Mucosa of stomach (tissue), 1 donor: ENCODE measurements around the gene SRSF7.
"Not testable (repeated sequence)": the region's sequence is repeated elsewhere in the genome, so short reads cannot be mapped to it uniquely, and the experiment has no call there.

Experiments used
- H3K27me3 ChIP-seq: one replicate; pipeline ENCODE4 v1.7.0; 2013; ENCODE audit warnings: mild to moderate bottlenecking, low read length; ENCODE audit not compliant: control insufficient read depth, insufficient read depth
- H3K36me3 ChIP-seq: one replicate; pipeline ENCODE4 v1.7.0; 2013; ENCODE audit warnings: low read length; ENCODE audit not compliant: control insufficient read depth, insufficient read depth
- H3K4me1 ChIP-seq: one replicate; pipeline ENCODE4 v1.7.0; 2013; ENCODE audit warnings: mild to moderate bottlenecking, low read length; ENCODE audit not compliant: control insufficient read depth, insufficient read depth
- H3K4me3 ChIP-seq: one replicate; pipeline ENCODE4 v1.7.0; 2013; ENCODE audit warnings: low read length
- H3K9ac ChIP-seq: one replicate; pipeline ENCODE4 v1.7.0; 2013; ENCODE audit warnings: mild to moderate bottlenecking, low read length, moderate library complexity
- H3K9me3 ChIP-seq: one replicate; pipeline ENCODE4 v1.7.0; 2013; ENCODE audit warnings: mild to moderate bottlenecking, low read length, moderate library complexity; ENCODE audit not compliant: control insufficient read depth
- donor health status: Pancreatic carcinoma.

SRSF7 gene

DNA sequence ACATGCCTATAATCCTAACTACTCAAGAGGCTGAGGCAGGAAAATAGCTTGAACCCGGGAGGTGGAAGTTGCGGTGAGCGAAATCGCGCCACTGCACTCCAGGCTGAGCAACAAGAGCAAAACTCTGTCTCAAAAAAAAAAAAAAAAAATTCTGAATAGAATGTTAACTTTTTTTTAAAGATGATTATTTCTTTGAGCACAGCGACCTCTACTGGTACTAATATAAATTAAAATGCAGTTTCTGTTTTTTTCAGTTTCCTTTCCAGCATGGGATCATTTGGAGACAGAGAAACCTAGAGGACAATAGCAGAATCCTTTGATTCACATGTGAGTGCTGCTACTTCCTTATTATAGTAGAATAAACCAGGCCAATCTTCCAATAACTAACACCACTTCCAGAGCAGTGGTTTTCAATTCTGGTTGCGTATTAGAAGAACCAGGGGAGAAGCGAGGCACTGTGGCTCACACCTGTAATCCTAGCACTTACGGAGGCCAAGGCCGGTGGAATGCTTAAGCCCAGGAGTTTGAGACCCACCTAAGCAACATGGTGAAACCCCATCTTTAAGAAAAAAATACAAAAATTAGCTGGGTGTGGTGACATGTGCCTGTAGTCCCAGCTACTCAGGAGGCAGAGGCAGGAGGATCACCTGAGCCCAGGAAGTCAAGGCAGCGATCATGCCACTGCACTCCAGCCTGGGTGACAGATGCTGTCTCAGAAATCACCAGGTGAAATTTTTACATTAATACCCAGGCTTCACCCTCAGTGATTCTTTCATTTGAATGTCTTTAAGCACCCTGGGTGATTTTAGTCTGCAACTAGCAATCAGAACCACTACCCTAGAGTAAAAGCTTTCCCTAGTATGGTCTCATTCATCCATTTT lies 10.1 kb downstream of the SRSF7 start:
- Histone ChIP-seq H3K36me3 (no peaks in the 10 kb centered on the region), H3K27me3 (no peaks in the 10 kb centered on the region), H3K9ac (no peak overlapping the region), H3K9me3 (no peaks in the 10 kb centered on the region), H3K4me1 (peaks cover 3% of the 10 kb centered on the region), H3K4me3 (no peak overlapping the region)

DNA sequence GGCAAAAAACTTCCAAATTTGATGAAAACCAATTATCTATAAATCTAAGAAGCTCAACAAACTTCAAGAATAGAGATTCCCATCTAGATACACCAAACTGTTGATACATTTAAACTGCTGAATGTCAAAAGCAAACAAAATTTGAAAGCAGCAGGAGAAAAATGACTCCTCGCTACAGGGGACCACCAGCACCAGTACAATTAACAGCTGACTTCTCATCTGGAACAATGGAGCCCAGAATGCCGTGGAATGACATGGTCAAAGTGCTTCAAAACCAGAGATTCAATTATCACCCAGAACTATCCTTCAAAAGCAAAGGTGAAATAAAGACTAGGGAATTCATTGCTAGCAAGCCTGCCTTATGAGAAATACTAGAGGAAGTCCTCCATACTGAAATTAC lies 11.6 kb downstream of the SRSF7 start:
- H3K9me3 ChIP-seq: no peaks in the 10 kb centered on the region
- H3K36me3 ChIP-seq: no peaks in the 10 kb centered on the region
- H3K4me1 ChIP-seq: no peaks in the 10 kb centered on the region
- H3K9ac ChIP-seq: no peak overlapping the region
- H3K4me3 ChIP-seq: no peak overlapping the region
- H3K27me3 ChIP-seq: no peaks in the 10 kb centered on the region

DNA sequence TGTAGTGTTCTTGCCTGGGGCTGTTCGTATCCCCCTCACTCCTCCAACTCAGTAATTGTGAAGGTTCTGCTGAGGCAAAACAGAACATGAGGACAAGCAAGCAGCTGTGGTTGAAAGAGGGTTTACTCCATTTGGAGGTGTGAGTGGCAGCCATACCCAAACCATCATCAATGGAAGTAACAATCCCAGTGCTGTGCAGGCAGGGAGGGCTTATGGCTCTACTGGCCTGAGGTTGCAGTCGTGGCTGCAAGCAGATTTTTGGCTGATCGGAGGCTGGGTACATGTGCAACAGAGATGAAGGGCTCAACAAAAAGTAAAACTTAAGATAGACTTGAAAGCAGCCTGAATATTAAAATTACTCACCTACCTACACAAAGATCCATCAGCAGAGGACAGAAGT lies 13.2 kb downstream of the SRSF7 start:
- H3K9ac ChIP-seq: peak overlapping the region; percentile 11
- H3K27me3 ChIP-seq: no peaks in the 10 kb centered on the region
- no peaks in the 10 kb centered on the region for H3K36me3 ChIP-seq

DNA sequence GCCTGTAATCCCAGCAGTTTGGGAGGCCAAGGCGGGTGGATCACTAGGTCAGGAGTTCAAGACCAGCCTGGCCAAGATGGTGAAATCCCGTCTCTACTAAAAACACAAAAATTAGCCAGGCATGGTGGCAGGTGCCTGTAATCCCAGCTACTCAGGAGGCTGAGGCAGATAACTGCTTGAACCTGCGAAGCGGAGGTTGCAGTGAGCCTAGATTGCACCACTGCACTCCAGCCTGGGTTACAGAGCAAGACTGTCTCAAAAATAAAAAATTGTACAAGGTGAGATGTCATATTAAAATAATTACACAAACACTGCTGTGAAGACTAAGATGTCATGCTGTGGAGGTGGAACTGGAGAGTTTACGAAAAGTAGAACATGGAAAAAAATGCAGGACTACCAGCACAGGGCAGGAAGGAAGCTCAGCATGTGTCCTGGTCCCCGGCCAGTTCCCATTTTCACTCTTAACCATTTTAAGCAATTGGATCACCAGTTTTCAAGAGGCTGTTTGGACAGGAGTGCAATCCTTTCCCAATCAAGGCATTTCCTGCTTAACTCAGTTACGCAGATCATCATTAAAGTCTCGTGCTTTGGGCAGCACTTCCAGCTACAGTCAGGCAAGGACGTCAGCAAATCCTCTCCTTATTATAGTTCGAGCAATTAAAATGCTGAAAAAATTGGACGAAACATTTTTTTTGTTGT lies 14.0 kb downstream of the SRSF7 start:
- H3K4me1 ChIP-seq, H3K4me3 ChIP-seq, H3K9me3 ChIP-seq, H3K27me3 ChIP-seq, H3K9ac ChIP-seq, H3K36me3 ChIP-seq: not testable (repeated sequence)

More for the DNA sequence above, 13.2 kb downstream of the SRSF7 start:
- H3K4me3 ChIP-seq: no peak overlapping the region
- H3K9me3 ChIP-seq: no peaks in the 10 kb centered on the region
- H3K4me1 ChIP-seq: no peaks in the 10 kb centered on the region

DNA sequence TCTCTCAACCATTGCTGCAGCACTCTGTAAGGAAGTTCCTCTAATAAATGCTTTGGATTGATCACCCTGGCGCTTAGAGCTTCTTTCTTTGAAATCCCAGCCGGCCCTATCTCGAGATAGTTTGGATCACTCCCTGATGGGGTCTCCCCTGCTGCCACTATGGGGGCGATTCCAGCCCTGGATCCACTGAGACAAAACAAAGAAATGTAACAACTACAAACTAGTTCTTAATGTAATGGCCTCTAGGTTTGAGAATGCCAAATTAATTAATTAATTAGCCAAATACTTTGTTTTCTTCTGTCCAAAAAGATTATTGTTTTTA lies 15.2 kb downstream of the SRSF7 start:
- H3K9me3 ChIP-seq: no peaks in the 10 kb centered on the region
- no peaks in the 10 kb centered on the region for H3K36me3 ChIP-seq
- no peaks in the 10 kb centered on the region for H3K4me1 ChIP-seq
- no peaks in the 10 kb centered on the region for H3K27me3 ChIP-seq
- H3K4me3 ChIP-seq: no peak overlapping the region
- no peak overlapping the region for H3K9ac ChIP-seq

DNA sequence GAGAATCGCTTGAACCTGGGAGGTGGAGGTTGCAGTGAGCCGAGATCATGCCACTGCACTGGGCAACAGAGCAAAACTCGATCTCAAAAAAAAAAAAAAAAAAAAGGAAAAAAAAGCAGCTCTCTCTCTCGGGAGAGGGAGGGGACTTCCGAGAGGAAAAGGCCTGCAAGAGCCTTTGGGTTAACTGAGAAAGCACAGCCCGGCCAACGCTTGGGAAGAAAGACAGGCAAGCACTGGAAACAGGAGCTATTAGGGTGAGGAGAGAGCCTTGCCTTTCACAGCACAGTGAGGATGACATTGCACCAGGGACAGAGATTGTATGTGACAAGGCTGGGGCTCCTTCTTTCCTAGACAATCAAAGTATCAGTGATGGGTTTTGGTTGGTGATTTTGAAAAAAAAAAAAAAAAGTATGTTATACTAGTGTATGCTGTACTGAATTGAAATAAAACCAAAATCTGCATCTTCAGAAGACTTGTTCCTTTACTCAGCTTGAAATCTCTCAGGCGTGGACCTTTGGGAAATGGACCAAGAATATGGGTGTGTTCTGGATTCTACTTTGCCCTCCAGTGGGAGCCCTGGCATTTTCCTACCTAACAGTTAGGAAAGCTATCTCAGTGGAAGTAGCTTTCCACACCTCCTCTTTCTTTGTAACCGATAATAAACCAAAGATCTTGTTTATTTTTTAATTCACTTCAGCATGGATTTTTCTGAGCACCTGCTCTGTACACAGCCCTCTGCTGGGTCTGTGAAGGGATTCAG lies 16.7 kb downstream of the SRSF7 start:
- Histone ChIP-seq H3K9ac (no peak overlapping the region), H3K9me3 (no peaks in the 10 kb centered on the region), H3K4me1 (no peaks in the 10 kb centered on the region), H3K36me3 (no peaks in the 10 kb centered on the region), H3K27me3 (no peaks in the 10 kb centered on the region), H3K4me3 (no peak overlapping the region)

DNA sequence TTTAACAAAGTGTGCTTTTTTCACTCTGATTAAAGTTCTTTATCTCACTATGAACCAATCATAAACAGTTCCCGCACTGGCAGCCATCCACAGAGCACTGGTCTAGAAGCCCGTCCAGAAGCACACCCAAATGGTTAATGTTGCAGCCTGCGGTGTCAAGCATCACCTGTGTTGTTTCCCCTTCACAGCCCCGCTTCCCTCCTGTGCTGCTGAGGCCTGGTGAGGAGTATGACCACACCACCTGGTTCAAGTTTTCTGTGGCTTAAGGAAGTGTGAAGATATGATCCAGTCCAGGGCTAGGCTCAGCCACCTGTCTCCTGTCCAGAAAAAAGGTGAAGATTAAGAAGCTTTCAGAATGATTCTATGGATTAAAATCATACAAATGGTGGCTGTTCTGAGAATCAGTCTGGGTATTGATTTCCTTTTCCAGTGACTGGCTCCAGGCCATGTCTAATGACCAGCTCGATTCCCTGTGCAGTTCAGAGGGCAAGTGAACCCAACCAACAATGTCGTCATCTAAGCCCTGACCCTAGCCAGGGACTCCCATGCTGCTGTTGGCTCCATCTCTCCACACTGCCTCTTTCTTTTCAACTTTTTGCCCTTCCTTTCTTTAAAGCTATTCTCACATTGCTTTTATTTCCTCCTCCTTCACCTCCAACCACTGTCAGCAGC lies 17.7 kb downstream of the SRSF7 start:
- no peaks in the 10 kb centered on the region for H3K36me3 ChIP-seq
- H3K4me1 ChIP-seq: no peaks in the 10 kb centered on the region
- H3K9me3 ChIP-seq: no peaks in the 10 kb centered on the region
- no peak overlapping the region for H3K9ac ChIP-seq
- H3K27me3 ChIP-seq: no peaks in the 10 kb centered on the region
- no peak overlapping the region for H3K4me3 ChIP-seq

DNA sequence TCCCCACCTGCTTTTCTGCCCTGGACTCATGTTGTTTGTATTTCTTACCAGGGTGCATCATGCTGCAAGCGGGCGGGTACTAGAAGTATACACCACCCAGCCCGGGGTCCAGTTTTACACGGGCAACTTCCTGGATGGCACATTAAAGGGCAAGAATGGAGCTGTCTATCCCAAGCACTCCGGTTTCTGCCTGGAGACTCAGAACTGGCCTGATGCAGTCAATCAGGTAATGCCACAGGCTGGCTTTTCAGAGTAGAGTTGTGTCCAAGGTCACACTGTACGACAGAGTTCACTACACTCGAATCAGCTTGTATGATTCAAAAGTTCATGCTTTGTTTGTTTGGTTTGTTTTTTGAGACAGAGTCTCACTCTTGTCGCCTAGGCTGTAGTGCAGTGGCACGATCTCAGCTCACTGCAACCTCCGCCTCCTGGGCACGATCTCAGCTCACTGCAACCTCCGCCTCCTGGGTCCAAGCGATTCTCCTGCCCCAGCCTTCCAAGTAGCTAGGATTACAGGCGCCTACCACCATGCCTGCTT lies 19.4 kb downstream of the SRSF7 start:
- Histone ChIP-seq H3K9ac (no peak overlapping the region), H3K36me3 (no peaks in the 10 kb centered on the region), H3K4me3 (no peak overlapping the region)

DNA sequence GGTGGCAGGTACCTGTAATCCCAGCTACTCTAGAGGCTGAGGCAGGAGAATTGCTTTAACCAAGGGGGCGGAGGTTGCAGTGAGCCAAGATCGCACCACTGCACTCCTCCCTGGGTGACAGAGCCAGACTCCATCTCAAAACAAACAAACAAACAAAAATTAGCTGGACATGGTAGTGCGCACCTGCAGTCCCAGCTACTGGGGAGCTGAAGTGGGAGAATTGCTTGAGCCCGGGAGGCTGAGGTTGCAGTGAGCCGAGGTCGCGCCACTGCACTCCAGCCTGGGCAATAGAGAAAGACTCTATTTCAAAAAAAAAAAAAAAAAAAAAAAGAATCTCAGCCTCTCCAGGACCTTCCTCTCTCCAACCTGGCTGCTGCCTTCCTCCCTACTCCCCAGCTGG lies 20.1 kb downstream of the SRSF7 start:
- H3K9ac ChIP-seq: no peak overlapping the region
- no peaks in the 10 kb centered on the region for H3K4me1 ChIP-seq
- H3K4me3 ChIP-seq: no peak overlapping the region
- no peaks in the 10 kb centered on the region for H3K36me3 ChIP-seq
- H3K9me3 ChIP-seq: no peaks in the 10 kb centered on the region
- H3K27me3 ChIP-seq: no peaks in the 10 kb centered on the region

More for the DNA sequence above, 19.4 kb downstream of the SRSF7 start:
- no peaks in the 10 kb centered on the region for H3K4me1 ChIP-seq
- no peaks in the 10 kb centered on the region for H3K9me3 ChIP-seq
- H3K27me3 ChIP-seq: no peaks in the 10 kb centered on the region

DNA sequence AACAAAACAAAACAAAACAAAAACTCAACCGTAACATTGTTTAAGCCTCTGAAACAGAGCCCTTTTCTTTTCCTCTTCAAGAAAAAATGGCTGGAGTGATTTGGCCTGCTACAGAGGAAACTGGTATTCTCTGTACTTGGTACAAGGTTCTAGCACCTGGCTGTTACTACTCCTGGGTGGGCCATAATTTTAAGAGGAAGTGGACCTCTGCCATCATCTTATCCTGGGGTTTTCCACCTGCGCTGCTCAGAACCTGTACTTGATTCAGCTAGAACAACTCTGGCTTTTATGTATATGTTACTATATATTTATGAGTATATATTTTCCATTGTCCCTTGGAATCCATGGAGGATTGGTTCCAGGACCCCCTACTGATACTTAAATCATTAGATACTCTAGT lies 22.5 kb downstream of the SRSF7 start:
- H3K9ac ChIP-seq: no peak overlapping the region
- H3K4me1 ChIP-seq: no peaks in the 10 kb centered on the region
- no peak overlapping the region for H3K4me3 ChIP-seq
- no peaks in the 10 kb centered on the region for H3K27me3 ChIP-seq
- no peaks in the 10 kb centered on the region for H3K9me3 ChIP-seq
- H3K36me3 ChIP-seq: no peaks in the 10 kb centered on the region

DNA sequence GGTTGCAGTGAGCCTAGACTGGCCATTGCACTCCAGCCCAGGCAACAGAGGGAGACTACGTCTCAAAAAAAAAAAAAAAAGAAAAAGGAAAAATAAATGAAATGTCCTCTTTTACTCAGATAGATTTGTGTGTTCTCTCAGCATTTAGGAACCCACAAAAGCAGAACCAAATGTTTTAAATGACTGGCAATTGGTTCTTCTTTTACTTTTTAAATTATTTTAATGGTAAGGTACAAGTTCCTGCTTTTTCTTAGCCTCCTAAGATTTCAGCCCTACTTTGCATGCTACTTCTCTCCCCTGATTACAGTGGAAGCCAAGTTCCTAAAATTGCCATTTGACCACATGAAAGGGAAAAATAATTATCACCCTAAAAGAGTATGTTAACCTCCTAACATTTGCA lies 23.5 kb downstream of the SRSF7 start:
- H3K9ac ChIP-seq: no peak overlapping the region
- no peak overlapping the region for H3K4me3 ChIP-seq
- no peaks in the 10 kb centered on the region for H3K36me3 ChIP-seq
- H3K27me3 ChIP-seq: no peaks in the 10 kb centered on the region
- no peaks in the 10 kb centered on the region for H3K9me3 ChIP-seq
- H3K4me1 ChIP-seq: no peaks in the 10 kb centered on the region
